Stimulated activated CD8-positive, alpha-beta memory T cell treated with anti-CD3 and anti-CD28 coated beads, Interleukin-2, amount 100 ng/mL, for 1 hour (primary cell): ENCODE measurements around the gene ADGRV1.

ENCODE experiments used
- DNase-seq, 2 donors: peaks; one replicate each; pipeline ENCODE4 v3.0.0-alpha.2; 2020; ENCODE audit warnings: low read depth in 2 of 2

The ADGRV1 gene, protein sequence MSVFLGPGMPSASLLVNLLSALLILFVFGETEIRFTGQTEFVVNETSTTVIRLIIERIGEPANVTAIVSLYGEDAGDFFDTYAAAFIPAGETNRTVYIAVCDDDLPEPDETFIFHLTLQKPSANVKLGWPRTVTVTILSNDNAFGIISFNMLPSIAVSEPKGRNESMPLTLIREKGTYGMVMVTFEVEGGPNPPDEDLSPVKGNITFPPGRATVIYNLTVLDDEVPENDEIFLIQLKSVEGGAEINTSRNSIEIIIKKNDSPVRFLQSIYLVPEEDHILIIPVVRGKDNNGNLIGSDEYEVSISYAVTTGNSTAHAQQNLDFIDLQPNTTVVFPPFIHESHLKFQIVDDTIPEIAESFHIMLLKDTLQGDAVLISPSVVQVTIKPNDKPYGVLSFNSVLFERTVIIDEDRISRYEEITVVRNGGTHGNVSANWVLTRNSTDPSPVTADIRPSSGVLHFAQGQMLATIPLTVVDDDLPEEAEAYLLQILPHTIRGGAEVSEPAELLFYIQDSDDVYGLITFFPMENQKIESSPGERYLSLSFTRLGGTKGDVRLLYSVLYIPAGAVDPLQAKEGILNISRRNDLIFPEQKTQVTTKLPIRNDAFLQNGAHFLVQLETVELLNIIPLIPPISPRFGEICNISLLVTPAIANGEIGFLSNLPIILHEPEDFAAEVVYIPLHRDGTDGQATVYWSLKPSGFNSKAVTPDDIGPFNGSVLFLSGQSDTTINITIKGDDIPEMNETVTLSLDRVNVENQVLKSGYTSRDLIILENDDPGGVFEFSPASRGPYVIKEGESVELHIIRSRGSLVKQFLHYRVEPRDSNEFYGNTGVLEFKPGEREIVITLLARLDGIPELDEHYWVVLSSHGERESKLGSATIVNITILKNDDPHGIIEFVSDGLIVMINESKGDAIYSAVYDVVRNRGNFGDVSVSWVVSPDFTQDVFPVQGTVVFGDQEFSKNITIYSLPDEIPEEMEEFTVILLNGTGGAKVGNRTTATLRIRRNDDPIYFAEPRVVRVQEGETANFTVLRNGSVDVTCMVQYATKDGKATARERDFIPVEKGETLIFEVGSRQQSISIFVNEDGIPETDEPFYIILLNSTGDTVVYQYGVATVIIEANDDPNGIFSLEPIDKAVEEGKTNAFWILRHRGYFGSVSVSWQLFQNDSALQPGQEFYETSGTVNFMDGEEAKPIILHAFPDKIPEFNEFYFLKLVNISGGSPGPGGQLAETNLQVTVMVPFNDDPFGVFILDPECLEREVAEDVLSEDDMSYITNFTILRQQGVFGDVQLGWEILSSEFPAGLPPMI (N-terminal part only)

GRCh38 chr5:90558344-90559192 is at the start of gene ADGRV1:
ADGRV1 (plus strand) TSS chr5:90558797; CDS start chr5:90558896, 99 bp downstream.
- DNase-seq, result no peak

- DNase-seq, result no peak
Observed at GRCh38 chr5:90510438-90510837, 48.2 kb upstream of the ADGRV1 start.

- DNase-seq, result no peak
Observed at GRCh38 chr5:90514520-90514919, 44.1 kb upstream of the ADGRV1 start.

GRCh38 chr5:90518661-90519060 is 39.9 kb upstream of the ADGRV1 start:
- no peak for DNase-seq

DNA sequence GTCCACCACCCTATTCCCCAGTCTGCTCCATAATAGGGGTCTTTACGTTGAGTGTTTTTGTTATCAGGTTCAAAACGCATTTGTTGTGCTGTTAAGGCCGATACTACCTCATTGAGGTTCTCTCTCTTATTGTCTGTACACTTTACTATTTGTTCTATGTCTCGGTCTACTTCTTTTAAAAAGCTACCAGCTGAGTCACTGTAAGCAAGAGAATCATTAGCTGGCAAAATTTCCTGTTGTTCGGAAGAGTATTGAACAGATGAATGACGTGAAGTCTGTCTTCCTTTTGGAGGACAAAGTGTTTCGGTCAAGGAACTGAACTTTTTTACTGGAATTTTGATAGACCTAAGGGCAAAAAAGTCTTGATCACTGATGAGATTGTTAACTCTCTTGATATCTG is 39.5 kb upstream of the ADGRV1 start:
- no peak for DNase-seq

DNA sequence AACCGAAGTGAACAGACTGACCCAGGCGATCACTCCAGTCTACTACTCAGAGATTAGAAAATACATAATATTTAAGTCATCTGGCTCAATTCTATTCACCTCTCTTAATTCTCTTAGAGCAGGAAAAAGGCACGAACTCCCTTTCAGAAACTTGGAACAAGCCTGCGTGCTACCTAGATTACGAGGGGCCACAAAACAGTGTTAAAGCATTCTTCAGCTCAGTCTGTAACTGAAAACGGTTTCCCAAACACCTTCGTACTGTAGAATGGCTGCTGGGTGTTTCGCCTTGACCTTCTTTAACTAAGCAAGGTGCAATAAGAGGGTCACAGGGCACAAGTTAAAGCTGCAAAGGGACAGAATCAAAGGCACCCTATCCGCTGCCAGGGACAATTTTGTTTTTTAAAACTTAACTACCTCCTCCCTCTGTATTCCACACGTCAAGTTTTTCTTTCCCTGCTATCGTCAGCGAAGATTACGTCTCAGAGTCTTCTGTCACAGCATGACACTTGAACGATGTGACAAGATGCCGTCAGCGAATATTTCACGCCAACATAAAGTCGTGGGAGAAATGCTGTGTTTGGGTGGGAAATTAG is 29.9 kb upstream of the ADGRV1 start:
- no peak for DNase-seq

DNA sequence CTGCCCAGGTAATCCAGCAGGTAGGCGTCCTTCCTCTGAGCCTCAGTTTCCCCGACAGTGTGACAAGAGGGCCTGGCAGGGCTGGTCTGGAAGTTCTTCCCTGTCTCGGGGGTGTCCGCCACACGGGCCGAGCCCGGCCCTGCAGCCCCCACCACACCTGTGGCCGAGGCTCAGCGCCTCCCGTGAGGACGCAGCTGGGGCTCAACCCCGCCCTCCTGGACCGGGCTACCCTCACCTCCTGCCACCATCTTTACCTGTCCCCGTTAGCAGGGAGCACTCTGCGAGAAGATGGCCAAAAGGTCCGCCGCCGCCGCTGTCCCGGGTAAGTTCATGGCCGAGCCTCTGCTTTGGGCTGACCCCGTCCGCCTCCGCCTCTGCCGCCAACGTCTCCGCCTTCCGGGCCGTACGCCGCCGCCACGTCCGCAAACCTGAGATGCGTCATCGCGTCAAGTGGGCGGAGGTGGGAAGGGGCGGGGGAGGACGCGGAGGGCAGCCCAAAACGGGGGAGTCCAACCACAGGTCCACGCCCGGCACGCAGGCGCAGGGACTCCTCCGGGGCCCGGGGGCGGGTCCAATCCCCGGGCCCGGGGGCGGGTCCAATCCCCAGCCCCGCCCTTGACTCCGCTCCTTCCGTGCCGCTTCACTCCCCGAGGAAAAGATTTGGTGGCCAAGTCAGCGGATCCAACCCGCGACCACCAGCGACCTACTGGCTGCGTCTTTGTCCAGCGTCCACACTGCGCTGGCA is 29.2 kb upstream of the ADGRV1 start, which contains the start of gene LYSMD3:
Gene LYSMD3, minus strand, starts transcription at position 391 of the 745 bp plus-strand sequence. CDS start 4,295 bp downstream, outside the sequence.
- DNase-seq, result peak; percentile 95 to 97

DNA sequence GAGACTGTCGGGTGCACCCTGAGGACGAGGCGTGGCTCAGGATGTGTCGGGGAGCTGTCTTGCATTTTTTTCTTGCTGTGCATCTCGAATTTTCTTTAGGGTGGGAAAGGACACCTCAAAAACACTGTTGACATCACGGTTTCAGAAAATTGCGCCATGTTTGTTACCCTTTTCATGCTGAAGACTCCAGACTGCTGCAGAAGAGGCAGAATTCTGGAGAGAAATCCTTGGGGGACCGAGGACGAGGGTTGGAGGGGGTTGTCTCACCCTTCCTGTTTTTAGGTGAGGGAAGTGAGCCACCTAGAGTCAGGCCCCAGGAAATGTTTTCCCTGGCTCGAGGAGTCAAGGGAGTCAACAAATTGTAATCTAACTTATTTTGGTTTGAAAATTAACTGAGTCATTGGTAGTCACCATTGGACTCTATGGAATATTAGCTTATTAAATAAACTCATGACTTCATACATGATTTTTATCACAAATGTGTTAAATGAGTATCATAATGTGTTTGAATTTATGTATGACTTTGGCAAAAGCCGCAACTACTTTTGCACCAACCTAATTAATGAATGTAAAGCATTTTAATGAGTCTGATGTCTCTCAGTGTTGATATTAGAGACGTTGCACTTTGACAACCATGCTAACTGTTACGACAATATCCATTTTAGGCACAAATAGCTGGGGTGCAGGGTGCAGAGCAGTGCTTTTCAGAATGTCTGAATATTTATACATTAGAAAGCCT is 28.5 kb upstream of the ADGRV1 start:
- DNase-seq, result peak; percentile 23 to 24

DNA sequence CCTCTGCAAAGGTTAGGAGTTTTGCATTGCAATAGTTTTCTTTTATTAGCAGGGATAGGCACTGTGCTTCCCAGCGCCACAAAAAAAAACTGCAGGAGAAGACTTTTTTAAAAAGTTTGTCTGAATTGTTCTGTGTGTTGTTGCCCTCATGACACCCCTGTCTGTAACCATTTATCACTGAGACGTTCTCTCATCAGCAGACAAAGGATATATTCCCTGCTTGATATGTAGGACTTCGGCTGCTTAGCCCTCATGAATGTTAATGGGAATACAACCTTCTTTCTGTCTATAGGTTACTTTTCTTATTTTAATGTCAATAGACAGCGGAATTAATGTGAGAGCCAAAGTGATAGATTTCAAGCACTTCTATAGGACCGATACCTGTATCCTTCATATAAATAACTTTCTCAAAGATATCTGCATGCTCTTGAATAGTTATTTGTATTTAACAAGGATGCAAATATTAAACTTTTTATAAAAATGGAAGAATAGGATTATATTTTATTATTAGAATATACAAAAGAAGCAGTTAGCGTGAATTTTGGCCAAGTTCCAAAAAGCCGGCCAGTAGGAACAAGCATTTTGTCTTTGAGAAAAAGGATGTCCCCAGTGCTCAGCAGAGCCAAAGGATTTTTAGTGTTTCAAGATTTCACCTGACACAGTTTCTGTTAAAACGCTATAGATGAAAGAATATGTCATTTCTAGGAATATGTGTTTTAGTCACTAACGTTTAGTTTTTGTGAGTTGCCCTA is 27.7 kb upstream of the ADGRV1 start:
- DNase-seq, result no peak

- no peak for DNase-seq
Observed at GRCh38 chr5:90533794-90534193, 24.8 kb upstream of the ADGRV1 start.

- DNase-seq, result no peak
Observed at GRCh38 chr5:90534922-90535321, 23.7 kb upstream of the ADGRV1 start.

DNA sequence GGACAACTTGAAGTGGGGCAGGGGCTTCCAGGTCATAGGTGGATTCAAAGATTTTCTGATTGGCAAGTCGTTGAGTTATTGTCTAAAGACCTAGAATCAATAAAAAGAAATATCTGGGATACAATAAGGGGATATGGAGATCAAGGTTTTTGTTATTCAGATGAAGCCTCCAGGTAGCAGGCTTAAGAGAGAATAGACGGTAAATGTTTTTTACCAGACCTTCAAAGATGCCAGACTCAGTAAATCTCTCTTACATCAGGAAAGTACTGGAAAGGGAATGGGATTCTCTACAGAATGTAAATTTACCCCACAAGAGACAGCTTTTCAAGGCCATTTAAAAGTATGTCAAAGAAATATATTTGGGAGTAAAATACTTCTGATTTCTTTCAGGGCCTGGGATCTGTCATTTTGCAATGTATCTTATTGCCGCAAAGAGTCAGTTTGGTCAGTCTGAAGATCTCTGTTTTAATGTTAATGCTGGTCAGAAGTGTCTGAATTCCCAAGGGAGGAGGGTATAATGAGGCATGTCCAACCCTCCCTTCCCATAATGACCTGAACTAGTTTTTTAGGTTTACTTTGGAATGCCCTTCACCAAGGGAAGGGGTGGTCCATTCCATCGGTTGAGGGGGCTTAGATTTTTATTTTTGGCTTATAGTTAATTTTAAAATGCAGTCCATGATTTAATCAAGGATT is 15.6 kb upstream of the ADGRV1 start:
- DNase-seq, result no peak

- no peak for DNase-seq
Observed at GRCh38 chr5:90545511-90545910, 13.1 kb upstream of the ADGRV1 start.

GRCh38 chr5:90546216-90546837 is 12.3 kb upstream of the ADGRV1 start:
- no peak for DNase-seq

DNA sequence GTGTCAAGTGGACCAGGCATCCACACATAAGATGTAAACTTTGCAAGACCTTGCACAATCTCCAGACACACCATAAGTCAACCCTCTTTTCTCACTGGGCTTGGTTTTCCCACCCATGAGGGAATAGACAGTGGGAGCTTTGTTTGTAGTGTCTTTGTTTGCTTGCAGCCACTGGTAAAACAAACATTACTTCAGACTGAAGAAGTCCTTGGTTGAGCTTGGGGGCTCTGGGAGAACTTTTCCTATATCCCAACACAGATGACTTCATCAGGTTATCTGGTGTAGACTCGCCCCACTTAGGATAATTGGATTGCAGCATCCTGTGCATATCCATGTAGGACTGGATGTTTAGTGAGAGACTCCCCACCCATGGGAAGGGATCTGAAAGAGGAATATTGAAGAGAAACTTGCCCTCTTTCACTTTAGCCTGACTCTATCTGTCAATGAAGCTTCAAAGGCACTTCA is 11.5 kb upstream of the ADGRV1 start:
- DNase-seq, result no peak

GRCh38 chr5:90548069-90548593 is 10.5 kb upstream of the ADGRV1 start:
- no peak for DNase-seq

- no peak for DNase-seq
Observed at GRCh38 chr5:90549223-90549622, 9.4 kb upstream of the ADGRV1 start.
